GM12878 (cell line): Measurements from ENCODE around the gene MTHFD1L. TPM values are rescaled to one million over a fixed set of nuclear protein-coding genes. Genes with fewer than 3 reads are reported as not detected.

Experiments
- ATAC-seq: fragments of 200-7000 bp; cut with Tn5 transposase; 3 replicates; pipeline ENCODE4 v1.9.1; 2020; ENCODE audit warnings: mild to moderate bottlenecking, moderate library complexity
- BruUV-seq: library from RNA; stranded (reverse); fragments of 400-500 nt; replicated peaks from 2 replicates; lab custom pipeline; 2021; lab: Mats Ljungman, UMichigan
- CTCF ChIA-PET: fragments of 300-600 bp; sonication (Branson Sonifier 250); formaldehyde crosslinking; extraction: SDS; loops from one replicate; lab custom pipeline; 2021; ENCODE audit warnings: inconsistent platforms; lab: Yijun Ruan, JAX
- POLR2A ChIA-PET: fragments of 350-600 bp; formaldehyde crosslinking; extraction: SDS; loops from one replicate; lab custom pipeline; 2021; ENCODE audit warnings: inconsistent platforms; lab: Charles Lee
- RAD21 ChIA-PET: fragments of 300-600 bp; sonication (Branson Sonifier 250); formaldehyde crosslinking; loops from one replicate; lab custom pipeline; 2023; ENCODE audit warnings: antibody characterized with exemption; ENCODE audit not compliant: unreplicated experiment; lab: Charles Lee
- SMC1A ChIA-PET: fragments of 300-600 bp; sonication (Branson Sonifier 250); formaldehyde crosslinking; loops from one replicate; lab custom pipeline; 2023; ENCODE audit not compliant: unreplicated experiment, uncharacterized antibody; lab: Charles Lee
- DNase-seq: peaks from one replicate; pipeline ENCODE4 v3.0.0-alpha.2; 2011; ENCODE audit warnings: low read depth, low spot score
- FAIRE-seq: peaks from 3 replicates; lab custom pipeline; 2011; peaks lifted over from hg19 to GRCh38; lab: Jason Lieb, UNC
- H2AFZ ChIP-seq: 2 replicates; pipeline ENCODE4 v1.6.0; 2011; ENCODE audit warnings: low read depth, low read length, control low read depth; ENCODE audit not compliant: control insufficient read depth
- H3K27ac ChIP-seq: 2 replicates; pipeline ENCODE4 v1.5.1; 2011; ENCODE audit warnings: control low read depth; ENCODE audit not compliant: control insufficient read depth, insufficient read depth
- H3K27me3 ChIP-seq, 2 experiments: replicated peaks in 1 of 2; 2 replicates each; pipeline versions ENCODE4 v1.6.0 to v1.6.1; 2011; ENCODE audit warnings: low read length in 1 of 2; ENCODE audit not compliant: control insufficient read depth in 2 of 2, insufficient read depth in 2 of 2
- H3K36me3 ChIP-seq, 2 experiments: 2 replicates each; pipeline ENCODE4 v1.5.1; 2011; ENCODE audit warnings: low read length in 1 of 2; ENCODE audit not compliant: control insufficient read depth in 2 of 2, insufficient read depth in 2 of 2
- H3K4me1 ChIP-seq: 2 replicates; pipeline ENCODE4 v1.6.1; 2011; ENCODE audit warnings: mild to moderate bottlenecking, low read length, moderate library complexity, mixed read lengths; ENCODE audit not compliant: control insufficient read depth, insufficient read depth
- H3K4me2 ChIP-seq: 2 replicates; pipeline ENCODE4 v1.6.0; 2011; ENCODE audit warnings: control low read depth; ENCODE audit not compliant: control insufficient read depth, insufficient read depth
- H3K4me3 ChIP-seq: fragments of 200-600 bp; sonication (generic); 2 replicates; pipeline ENCODE4 v1.5.1; 2016
- H3K79me2 ChIP-seq: 2 replicates; pipeline ENCODE4 v1.6.0; 2011; ENCODE audit warnings: low read length; ENCODE audit not compliant: control insufficient read depth, insufficient read depth
- H3K9ac ChIP-seq: 2 replicates; pipeline ENCODE4 v1.8.0; 2011; ENCODE audit warnings: low read length, control low read depth, mixed read lengths; ENCODE audit not compliant: control insufficient read depth, insufficient read depth
- H3K9me3 ChIP-seq: replicated peaks from 3 replicates; pipeline ENCODE4 v1.5.1; 2011; ENCODE audit warnings: mild to moderate bottlenecking, low read length; ENCODE audit not compliant: control insufficient read depth, insufficient read depth
- H4K20me1 ChIP-seq: 2 replicates; pipeline ENCODE4 v1.6.0; 2011; ENCODE audit not compliant: control insufficient read depth, insufficient read depth
- CBFB ChIP-seq: IDR thresholded peaks from 2 replicates; pipeline ENCODE4 v1.6.1; 2016; ENCODE audit warnings: antibody characterized with exemption, low read depth
- DPF2 ChIP-seq: fragments of 450-650 bp; IDR thresholded peaks from 2 replicates; pipeline ENCODE4 v1.6.1; 2017; ENCODE audit warnings: mild to moderate bottlenecking
- EGR1 ChIP-seq, 2 experiments: IDR thresholded peaks; 1 replicate in 1 of 2; 2 replicates in 1 of 2; pipeline ENCODE4 v1.6.1; 2011 to 2012; ENCODE audit warnings: low read depth in 2 of 2, low read length in 2 of 2, borderline replicate concordance in 1 of 2, mild to moderate bottlenecking in 1 of 2, moderate library complexity in 1 of 2
- MAX ChIP-seq: IDR thresholded peaks from 2 replicates; pipeline ENCODE4 v1.6.1; 2012; ENCODE audit warnings: low read depth, low read length, improper control_type of control experiment
- RBBP5 ChIP-seq: fragments of 200-600 bp; sonication (generic); conservative IDR thresholded peaks from 2 replicates; pipeline ENCODE4 v1.6.1; 2016
- STAT3 ChIP-seq: IDR thresholded peaks from 2 replicates; pipeline ENCODE4 v1.6.1; 2011; ENCODE audit warnings: low read depth, low read length, improper control_type of control experiment
- WGBS: methylation state at CpG from one replicate; pipeline ENCODE4 v1.1.6; 2016; ENCODE audit warnings: low lambda C conversion rate; ENCODE audit not compliant: insufficient replicate concordance, insufficient coverage; ENCODE audit errors: missing lambda C conversion rate; 5-methylcytosine and 5-hydroxymethylcytosine counted together
- in situ Hi-C: fragments of 300-500 bp; cut with MboI; formaldehyde crosslinking; loops from 9 replicates; pipeline ENCODE4 v1.14.3; 2018; ENCODE audit warnings: mixed read lengths
- intact Hi-C: fragments of 100-400 bp; cut with micrococcal nuclease; formaldehyde crosslinking; loops from one replicate; pipeline ENCODE4 v1.14.2; 2022; ENCODE audit not compliant: unreplicated experiment
- polyA plus RNA-seq, 11 experiments: library from polyadenylated mRNA; depleted of rRNA in 4 of 11; unstranded in 6 of 11; stranded (reverse) in 5 of 11; fragments of >200 nt; fragmentation: Nextera tagmentation in 4 of 11; fragmentation: Illumina TruSeq in 1 of 11; extraction: Ambion mirVana in 4 of 11; extraction: Trizol in 1 of 11; gene quantifications; 1 replicate in 1 of 11; 2 replicates in 10 of 11; pipeline versions ENCODE4 v1.2.1 to v1.2.3, GENCODE V29; 2011 to 2016; ENCODE audit warnings: inconsistent platforms in 2 of 11, missing spikeins in 2 of 11, low read depth in 1 of 11
- total RNA-seq, 4 experiments: library from RNA; depleted of rRNA in 3 of 4; stranded (reverse); fragments of >200 nt in 3 of 4; fragmentation: Illumina TruSeq in 1 of 4; extraction: Trizol in 1 of 4; gene quantifications; 2 replicates each; pipeline versions ENCODE4 v1.2.1 to v1.2.3, GENCODE V29; 2013 to 2021

Gene MTHFD1L
- total and polyA plus RNA-seq, 10 of the 15 experiments (the other 5 are each of a cell fraction or from before 2014, with no cell fraction given): 11.7 to 75.5 (median 28.8) TPM

GRCh38 chr6:151063842-151064647 lies 198.5 kb downstream of the MTHFD1L start:
- TF ChIP-seq RBBP5 (no peak), STAT3 (no peak), EGR1 (IDR thresholded peaks at IDR 0.05; ENCODE audit: borderline replicate concordance in 1 of 2, low read depth in 2 of 2, low read length in 2 of 2) (no peak), CBFB (no peak)
- in situ Hi-C loops (no loop called here), intact Hi-C loops (no loop called here)
- FAIRE-seq: no peak
- H3K27me3 ChIP-seq: no peaks in the 10 kb centered on the region
- no peak overlapping the region for H3K9ac ChIP-seq
- ChIA-PET POLR2A (no interaction called here), RAD21 (no interaction called here), SMC1A (no interaction called here), CTCF (no interaction called here)
- H3K36me3 ChIP-seq: peaks cover 0 to 5% of the 10 kb centered on the region in 2 experiments; a peak in 2 of 4 replicates
- no peak for ATAC-seq
- H3K4me1 ChIP-seq: no peaks in the 10 kb centered on the region
- H3K9me3 ChIP-seq: no peaks in the 10 kb centered on the region
- no peak overlapping the region for H3K4me2 ChIP-seq
- BruUV-seq: no TSS peak
- H3K4me3 ChIP-seq: no peak overlapping the region
- no peak overlapping the region for H2AFZ ChIP-seq
- DNase-seq: no peak
- H4K20me1 ChIP-seq: no peaks in the 10 kb centered on the region
- 97% methylated on average over 12 of the region's 12 CpGs for WGBS
- no peaks in the 10 kb centered on the region for H3K79me2 ChIP-seq
- H3K27ac ChIP-seq: no peak overlapping the region

- ChIA-PET RAD21 (no interaction called here), POLR2A (no interaction called here), CTCF (no interaction called here), SMC1A (no interaction called here)
- in situ Hi-C loops: no loop called here
- FAIRE-seq: no peak
- TF ChIP-seq DPF2 (no peak), MAX (no peak)
- WGBS: 97% methylated on average over 10 of the region's 10 CpGs
- Histone ChIP-seq H4K20me1 (no peaks in the 10 kb centered on the region), H3K27me3 (no peaks in the 10 kb centered on the region), H3K4me3 (no peak overlapping the region), H3K36me3 (peaks cover 0 to 8% of the 10 kb centered on the region in 2 experiments; a peak in 2 of 4 replicates), H3K9me3 (no peaks in the 10 kb centered on the region), H3K9ac (no peak overlapping the region), H3K27ac (no peak overlapping the region), H3K4me1 (no peaks in the 10 kb centered on the region), H3K4me2 (no peak overlapping the region), H2AFZ (no peak overlapping the region), H3K79me2 (no peaks in the 10 kb centered on the region)
- ATAC-seq: no peak
- intact Hi-C loops: no loop called here
- no peak for DNase-seq
- no TSS peak for BruUV-seq
Measured at GRCh38 chr6:151065027-151065815, 199.7 kb downstream of the MTHFD1L start.
